GM23338 (cell line): Measurements from ENCODE around the gene NPL. TPM values are rescaled to one million over a fixed set of nuclear protein-coding genes. Genes with fewer than 3 reads are reported as not detected.

ENCODE experiments used
- ATAC-seq: fragments of 200-7000 bp; cut with Tn5 transposase; 3 replicates; pipeline ENCODE4 v1.9.1; 2020
- DNase-seq: peaks from one replicate; pipeline ENCODE4 v3.0.0-alpha.2; 2015; ENCODE audit warnings: low spot score
- H2AFZ ChIP-seq: fragments of 200-600 bp; sonication (generic); 2 replicates; pipeline ENCODE4 v1.8.0; 2016; ENCODE audit warnings: antibody characterized with exemption, mild to moderate bottlenecking, moderate library complexity
- H3F3A ChIP-seq: fragments of 200-600 bp; sonication (generic); replicated peaks from 2 replicates; pipeline ENCODE4 v1.8.0; 2017; ENCODE audit warnings: antibody characterized with exemption, mixed run types, low read depth
- H3K27ac ChIP-seq: fragments of 200-600 bp; sonication (generic); 2 replicates; pipeline ENCODE4 v1.6.1; 2016; ENCODE audit warnings: low read depth
- H3K27me3 ChIP-seq: fragments of 200-600 bp; sonication (generic); 2 replicates; pipeline ENCODE4 v1.8.0; 2016; ENCODE audit warnings: mild to moderate bottlenecking, mixed run types, moderate library complexity; ENCODE audit not compliant: insufficient read depth
- H3K36me3 ChIP-seq: fragments of 200-600 bp; sonication (generic); 2 replicates; pipeline ENCODE4 v1.8.0; 2016; ENCODE audit warnings: mild to moderate bottlenecking; ENCODE audit not compliant: insufficient read depth
- H3K4me1 ChIP-seq: fragments of 200-600 bp; sonication (generic); 2 replicates; pipeline ENCODE4 v1.8.0; 2016; ENCODE audit warnings: mild to moderate bottlenecking, moderate library complexity; ENCODE audit not compliant: insufficient read depth
- H3K4me2 ChIP-seq: fragments of 200-600 bp; sonication (generic); 2 replicates; pipeline ENCODE4 v1.7.1; 2017; ENCODE audit warnings: mixed run types
- H3K4me3 ChIP-seq: fragments of 200-600 bp; sonication (generic); 2 replicates; pipeline ENCODE4 v1.6.1; 2016; ENCODE audit warnings: mixed run types
- H3K79me2 ChIP-seq: fragments of 200-600 bp; sonication (generic); replicated peaks from 2 replicates; pipeline ENCODE4 v1.8.0; 2017; ENCODE audit warnings: mild to moderate bottlenecking; ENCODE audit not compliant: insufficient read depth
- H3K9me2 ChIP-seq: fragments of 200-600 bp; sonication (generic); 2 replicates; pipeline ENCODE4 v1.8.0; 2017; ENCODE audit not compliant: insufficient read depth
- H4K20me1 ChIP-seq: fragments of 200-600 bp; sonication (generic); replicated peaks from 2 replicates; pipeline ENCODE4 v1.8.0; 2017; ENCODE audit warnings: mild to moderate bottlenecking; ENCODE audit not compliant: insufficient read depth
- H3K27ac Mint-ChIP-seq: 2 replicates; pipeline ENCODE4 v1.8.0; 2020; ENCODE audit warnings: inconsistent platforms, mild to moderate bottlenecking, moderate library complexity, mixed read lengths
- H3K27me3 Mint-ChIP-seq: 3 replicates; pipeline ENCODE4 v1.8.0; 2022; ENCODE audit warnings: low read depth, mild to moderate bottlenecking, moderate library complexity, mixed read lengths, inconsistent platforms; ENCODE audit not compliant: insufficient read depth, poor library complexity
- H3K36me3 Mint-ChIP-seq: 3 replicates; pipeline ENCODE4 v1.8.0; 2021; ENCODE audit warnings: low read depth, mild to moderate bottlenecking, inconsistent platforms, moderate library complexity, mixed read lengths
- H3K4me1 Mint-ChIP-seq: 3 replicates; pipeline ENCODE4 v1.8.0; 2020; ENCODE audit warnings: mild to moderate bottlenecking, inconsistent platforms, mixed read lengths
- H3K4me3 Mint-ChIP-seq: 3 replicates; pipeline ENCODE4 v1.8.0; 2021; ENCODE audit warnings: moderate library complexity, mild to moderate bottlenecking, inconsistent platforms, mixed read lengths
- H3K9me3 Mint-ChIP-seq: 3 replicates; pipeline ENCODE4 v1.8.0; 2020; ENCODE audit warnings: moderate library complexity, mild to moderate bottlenecking, inconsistent platforms, mixed read lengths
- CREB1 ChIP-seq: fragments of 250-450 bp; sonication (Bioruptor Pico); IDR thresholded peaks from 2 replicates; pipeline ENCODE4 v1.5.0; 2020; ENCODE audit warnings: low read depth, mild to moderate bottlenecking, moderate library complexity
- EZH2 ChIP-seq: fragments of 200-600 bp; sonication (generic); IDR thresholded peaks from one replicate; pipeline ENCODE4 v1.8.0; 2017; ENCODE audit warnings: antibody characterized with exemption, mild to moderate bottlenecking, low read depth; ENCODE audit not compliant: unreplicated experiment
- EZH2phosphoT487 ChIP-seq: fragments of 200-600 bp; sonication (generic); IDR thresholded peaks from one replicate; pipeline ENCODE4 v1.8.1; 2018; ENCODE audit warnings: antibody characterized with exemption; ENCODE audit not compliant: unreplicated experiment
- JUNB ChIP-seq: IDR thresholded peaks from one replicate; pipeline ENCODE4 v1.6.1; 2016; ENCODE audit warnings: antibody characterized with exemption; ENCODE audit not compliant: unreplicated experiment
- NANOG ChIP-seq: IDR thresholded peaks from 2 replicates; pipeline ENCODE4 v1.6.1; 2016; ENCODE audit warnings: antibody characterized with exemption, borderline replicate concordance
- ZNF331 ChIP-seq: fragments of 250-450 bp; sonication (Bioruptor Pico); IDR thresholded peaks from 2 replicates; pipeline ENCODE4 v1.5.0; 2020; ENCODE audit warnings: low read depth, mild to moderate bottlenecking, moderate library complexity
- polyA plus RNA-seq: library from polyadenylated mRNA; unstranded; fragments of >200 nt; fragmentation: Nextera tagmentation; extraction: Ambion mirVana; gene quantifications from 2 replicates; pipeline ENCODE4 v1.2.1, GENCODE V29; 2016
- total RNA-seq: library from RNA; depleted of rRNA; stranded (reverse); fragments of >200 nt; shearing (Covaris generic); gene quantifications from 2 replicates; pipeline ENCODE4 v1.2.3, GENCODE V29; 2014
- TF ChIP-seq, protein P1 (sequence below): fragments of 250-450 bp; sonication (Bioruptor Pico); IDR thresholded peaks from 2 replicates; pipeline ENCODE4 v1.5.0; 2020; ENCODE audit warnings: mild to moderate bottlenecking, moderate library complexity
- TF ChIP-seq, protein P2 (sequence below): IDR thresholded peaks from one replicate; pipeline ENCODE4 v1.6.1; 2018; ENCODE audit warnings: antibody characterized with exemption; ENCODE audit not compliant: unreplicated experiment

NPL gene
- total and polyA plus RNA-seq, 2 experiments from 2014 or later, result 2.4 to 2.8 TPM

DNA sequence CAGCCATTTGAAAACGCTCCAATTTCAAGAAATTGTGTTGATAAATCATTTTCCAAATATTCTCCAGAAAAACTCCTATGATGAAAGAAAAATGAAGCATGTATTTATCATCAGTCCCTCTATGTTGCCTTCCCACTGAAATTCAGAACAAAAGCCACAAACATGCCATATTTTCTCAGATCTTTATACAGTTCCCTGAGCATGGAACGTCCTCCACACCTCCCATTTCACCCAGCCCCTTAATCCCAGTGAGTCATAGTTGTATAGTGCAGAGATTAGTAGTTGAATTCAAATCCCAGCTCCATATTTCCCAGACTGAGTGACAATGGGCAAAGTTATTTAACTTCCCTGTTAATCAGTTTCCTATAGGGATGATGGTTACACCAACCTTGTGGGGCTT is 20.6 kb upstream of the NPL start (continued):
- TF ChIP-seq, protein P1, sequence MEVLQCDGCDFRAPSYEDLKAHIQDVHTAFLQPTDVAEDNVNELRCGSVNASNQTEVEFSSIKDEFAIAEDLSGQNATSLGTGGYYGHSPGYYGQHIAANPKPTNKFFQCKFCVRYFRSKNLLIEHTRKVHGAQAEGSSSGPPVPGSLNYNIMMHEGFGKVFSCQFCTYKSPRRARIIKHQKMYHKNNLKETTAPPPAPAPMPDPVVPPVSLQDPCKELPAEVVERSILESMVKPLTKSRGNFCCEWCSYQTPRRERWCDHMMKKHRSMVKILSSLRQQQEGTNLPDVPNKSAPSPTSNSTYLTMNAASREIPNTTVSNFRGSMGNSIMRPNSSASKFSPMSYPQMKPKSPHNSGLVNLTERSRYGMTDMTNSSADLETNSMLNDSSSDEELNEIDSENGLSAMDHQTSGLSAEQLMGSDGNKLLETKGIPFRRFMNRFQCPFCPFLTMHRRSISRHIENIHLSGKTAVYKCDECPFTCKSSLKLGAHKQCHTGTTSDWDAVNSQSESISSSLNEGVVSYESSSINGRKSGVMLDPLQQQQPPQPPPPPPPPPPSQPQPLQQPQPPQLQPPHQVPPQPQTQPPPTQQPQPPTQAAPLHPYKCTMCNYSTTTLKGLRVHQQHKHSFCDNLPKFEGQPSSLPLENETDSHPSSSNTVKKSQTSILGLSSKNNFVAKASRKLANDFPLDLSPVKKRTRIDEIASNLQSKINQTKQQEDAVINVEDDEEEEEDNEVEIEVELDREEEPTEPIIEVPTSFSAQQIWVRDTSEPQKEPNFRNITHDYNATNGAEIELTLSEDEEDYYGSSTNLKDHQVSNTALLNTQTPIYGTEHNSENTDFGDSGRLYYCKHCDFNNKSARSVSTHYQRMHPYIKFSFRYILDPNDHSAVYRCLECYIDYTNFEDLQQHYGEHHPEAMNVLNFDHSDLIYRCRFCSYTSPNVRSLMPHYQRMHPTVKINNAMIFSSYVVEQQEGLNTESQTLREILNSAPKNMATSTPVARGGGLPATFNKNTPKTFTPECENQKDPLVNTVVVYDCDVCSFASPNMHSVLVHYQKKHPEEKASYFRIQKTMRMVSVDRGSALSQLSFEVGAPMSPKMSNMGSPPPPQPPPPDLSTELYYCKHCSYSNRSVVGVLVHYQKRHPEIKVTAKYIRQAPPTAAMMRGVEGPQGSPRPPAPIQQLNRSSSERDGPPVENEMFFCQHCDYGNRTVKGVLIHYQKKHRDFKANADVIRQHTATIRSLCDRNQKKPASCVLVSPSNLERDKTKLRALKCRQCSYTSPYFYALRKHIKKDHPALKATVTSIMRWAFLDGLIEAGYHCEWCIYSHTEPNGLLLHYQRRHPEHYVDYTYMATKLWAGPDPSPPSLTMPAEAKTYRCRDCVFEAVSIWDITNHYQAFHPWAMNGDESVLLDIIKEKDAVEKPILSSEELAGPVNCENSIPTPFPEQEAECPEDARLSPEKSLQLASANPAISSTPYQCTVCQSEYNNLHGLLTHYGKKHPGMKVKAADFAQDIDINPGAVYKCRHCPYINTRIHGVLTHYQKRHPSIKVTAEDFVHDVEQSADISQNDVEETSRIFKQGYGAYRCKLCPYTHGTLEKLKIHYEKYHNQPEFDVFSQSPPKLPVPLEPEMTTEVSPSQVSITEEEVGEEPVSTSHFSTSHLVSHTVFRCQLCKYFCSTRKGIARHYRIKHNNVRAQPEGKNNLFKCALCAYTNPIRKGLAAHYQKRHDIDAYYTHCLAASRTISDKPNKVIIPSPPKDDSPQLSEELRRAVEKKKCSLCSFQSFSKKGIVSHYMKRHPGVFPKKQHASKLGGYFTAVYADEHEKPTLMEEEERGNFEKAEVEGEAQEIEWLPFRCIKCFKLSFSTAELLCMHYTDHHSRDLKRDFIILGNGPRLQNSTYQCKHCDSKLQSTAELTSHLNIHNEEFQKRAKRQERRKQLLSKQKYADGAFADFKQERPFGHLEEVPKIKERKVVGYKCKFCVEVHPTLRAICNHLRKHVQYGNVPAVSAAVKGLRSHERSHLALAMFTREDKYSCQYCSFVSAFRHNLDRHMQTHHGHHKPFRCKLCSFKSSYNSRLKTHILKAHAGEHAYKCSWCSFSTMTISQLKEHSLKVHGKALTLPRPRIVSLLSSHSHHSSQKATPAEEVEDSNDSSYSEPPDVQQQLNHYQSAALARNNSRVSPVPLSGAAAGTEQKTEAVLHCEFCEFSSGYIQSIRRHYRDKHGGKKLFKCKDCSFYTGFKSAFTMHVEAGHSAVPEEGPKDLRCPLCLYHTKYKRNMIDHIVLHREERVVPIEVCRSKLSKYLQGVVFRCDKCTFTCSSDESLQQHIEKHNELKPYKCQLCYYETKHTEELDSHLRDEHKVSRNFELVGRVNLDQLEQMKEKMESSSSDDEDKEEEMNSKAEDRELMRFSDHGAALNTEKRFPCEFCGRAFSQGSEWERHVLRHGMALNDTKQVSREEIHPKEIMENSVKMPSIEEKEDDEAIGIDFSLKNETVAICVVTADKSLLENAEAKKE, result no peak
- TF ChIP-seq CREB1 (CRISPR knock-in tag), result no peak
- TF ChIP-seq, protein P2, sequence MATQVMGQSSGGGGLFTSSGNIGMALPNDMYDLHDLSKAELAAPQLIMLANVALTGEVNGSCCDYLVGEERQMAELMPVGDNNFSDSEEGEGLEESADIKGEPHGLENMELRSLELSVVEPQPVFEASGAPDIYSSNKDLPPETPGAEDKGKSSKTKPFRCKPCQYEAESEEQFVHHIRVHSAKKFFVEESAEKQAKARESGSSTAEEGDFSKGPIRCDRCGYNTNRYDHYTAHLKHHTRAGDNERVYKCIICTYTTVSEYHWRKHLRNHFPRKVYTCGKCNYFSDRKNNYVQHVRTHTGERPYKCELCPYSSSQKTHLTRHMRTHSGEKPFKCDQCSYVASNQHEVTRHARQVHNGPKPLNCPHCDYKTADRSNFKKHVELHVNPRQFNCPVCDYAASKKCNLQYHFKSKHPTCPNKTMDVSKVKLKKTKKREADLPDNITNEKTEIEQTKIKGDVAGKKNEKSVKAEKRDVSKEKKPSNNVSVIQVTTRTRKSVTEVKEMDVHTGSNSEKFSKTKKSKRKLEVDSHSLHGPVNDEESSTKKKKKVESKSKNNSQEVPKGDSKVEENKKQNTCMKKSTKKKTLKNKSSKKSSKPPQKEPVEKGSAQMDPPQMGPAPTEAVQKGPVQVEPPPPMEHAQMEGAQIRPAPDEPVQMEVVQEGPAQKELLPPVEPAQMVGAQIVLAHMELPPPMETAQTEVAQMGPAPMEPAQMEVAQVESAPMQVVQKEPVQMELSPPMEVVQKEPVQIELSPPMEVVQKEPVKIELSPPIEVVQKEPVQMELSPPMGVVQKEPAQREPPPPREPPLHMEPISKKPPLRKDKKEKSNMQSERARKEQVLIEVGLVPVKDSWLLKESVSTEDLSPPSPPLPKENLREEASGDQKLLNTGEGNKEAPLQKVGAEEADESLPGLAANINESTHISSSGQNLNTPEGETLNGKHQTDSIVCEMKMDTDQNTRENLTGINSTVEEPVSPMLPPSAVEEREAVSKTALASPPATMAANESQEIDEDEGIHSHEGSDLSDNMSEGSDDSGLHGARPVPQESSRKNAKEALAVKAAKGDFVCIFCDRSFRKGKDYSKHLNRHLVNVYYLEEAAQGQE, result no peak
- TF ChIP-seq NANOG, result no peak

DNA sequence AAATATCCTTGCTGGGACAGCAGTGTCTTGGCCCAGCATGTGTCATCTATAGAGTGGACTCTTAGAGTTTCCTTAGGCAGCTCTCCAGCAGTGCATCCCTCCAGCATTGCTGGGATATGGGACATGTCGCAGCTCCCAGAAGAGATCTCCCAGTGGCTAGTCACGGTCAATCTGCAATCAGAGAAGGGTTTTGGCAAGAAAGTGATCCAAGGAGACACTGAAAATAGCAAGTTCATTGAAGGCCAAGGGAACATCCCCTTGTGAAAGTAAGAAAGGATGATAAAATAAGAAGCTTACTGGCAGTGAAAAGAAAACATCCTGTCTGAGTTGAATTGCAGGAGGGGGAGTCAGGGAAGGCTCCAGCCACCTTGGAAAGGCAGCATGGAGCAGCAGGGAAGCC is 19.3 kb upstream of the NPL start:
- DNase-seq (no peak), ATAC-seq (no peak)
- H3K27ac ChIP-seq, result no peak overlapping the region
- no peak overlapping the region for H3K27ac Mint-ChIP-seq
- H3F3A ChIP-seq, result no peaks in the 10 kb centered on the region
- H3K4me2 ChIP-seq, result no peak overlapping the region
- H3K36me3 Mint-ChIP-seq, result no peaks in the 10 kb centered on the region
- H3K4me3 ChIP-seq, result no peak overlapping the region
- no peaks in the 10 kb centered on the region for H3K36me3 ChIP-seq
- H4K20me1 ChIP-seq, result no peaks in the 10 kb centered on the region
- H3K79me2 ChIP-seq, result no peaks in the 10 kb centered on the region
- no peak overlapping the region for H3K4me3 Mint-ChIP-seq
- H3K4me1 Mint-ChIP-seq, result peaks cover 20% of the 10 kb centered on the region
- H2AFZ ChIP-seq, result no peak overlapping the region
- H3K4me1 ChIP-seq, result peaks cover 2% of the 10 kb centered on the region
- no peaks in the 10 kb centered on the region for H3K27me3 ChIP-seq
- H3K9me2 ChIP-seq, result no peaks in the 10 kb centered on the region
- peaks cover 3% of the 10 kb centered on the region for H3K27me3 Mint-ChIP-seq
- no peaks in the 10 kb centered on the region for H3K9me3 Mint-ChIP-seq
- no peak for TF ChIP-seq EZH2phosphoT487
- no peak for TF ChIP-seq EZH2
- no peak for TF ChIP-seq NANOG
- no peak for TF ChIP-seq ZNF331 (CRISPR knock-in tag)
- TF ChIP-seq JUNB, result no peak
